Femur (tissue), 1 donor: ENCODE measurements around the gene ZNF688.
"Not testable (repeated sequence)": the region's sequence is repeated elsewhere in the genome, so short reads cannot be mapped to it uniquely, and the experiment has no call there.

ENCODE experiments used
- DNase-seq: peaks from one replicate; pipeline ENCODE4 v3.0.0-alpha.2; 2017

The ZNF688 gene

GRCh38 chr16:30555315-30556124 lies 16.0 kb downstream of the ZNF688 start:
- DNase-seq = no peak

- no peak for DNase-seq
Observed at GRCh38 chr16:30554557-30555314, 16.8 kb downstream of the ZNF688 start.

GRCh38 chr16:30553393-30553899 lies 18.1 kb downstream of the ZNF688 start:
- no peak for DNase-seq

- DNase-seq = no peak
Observed at GRCh38 chr16:30552956-30553355, 18.6 kb downstream of the ZNF688 start.

- DNase-seq = no peak
Observed at GRCh38 chr16:30551781-30552180, 19.7 kb downstream of the ZNF688 start.

GRCh38 chr16:30548416-30549253 lies 22.9 kb downstream of the ZNF688 start:
- DNase-seq = no peak

- DNase-seq = no peak
Observed at GRCh38 chr16:30546115-30546514, 25.4 kb downstream of the ZNF688 start.

- no peak for DNase-seq
Observed at GRCh38 chr16:30543067-30543466, 28.4 kb downstream of the ZNF688 start.

GRCh38 chr16:30541502-30542329 lies 29.8 kb downstream of the ZNF688 start:
- no peak for DNase-seq

- not testable (repeated sequence) for DNase-seq
Observed at GRCh38 chr16:30540916-30541464, 30.5 kb downstream of the ZNF688 start.

GRCh38 chr16:30539986-30540526 lies 31.5 kb downstream of the ZNF688 start:
- not testable (repeated sequence) for DNase-seq

GRCh38 chr16:30539000-30539964 lies 32.2 kb downstream of the ZNF688 start:
- DNase-seq = no peak

- not testable (repeated sequence) for DNase-seq
Observed at GRCh38 chr16:30536391-30537024, 35.0 kb downstream of the ZNF688 start.

- peak; percentile 86 for DNase-seq
Observed at GRCh38 chr16:30535777-30536190, 35.7 kb downstream of the ZNF688 start.

GRCh38 chr16:30535106-30535776 lies 36.3 kb downstream of the ZNF688 start:
- no peak for DNase-seq

GRCh38 chr16:30534368-30535105 lies 37.0 kb downstream of the ZNF688 start, which contains the start of gene ZNF747:
Gene ZNF747, minus strand, starts transcription at chr16:30534858. Its CDS starts 179 bp downstream, at chr16:30534679.
- peak; percentile 95 for DNase-seq

- no peak for DNase-seq
Observed at GRCh38 chr16:30533748-30534367, 37.7 kb downstream of the ZNF688 start.

GRCh38 chr16:30533146-30533522 lies 38.4 kb downstream of the ZNF688 start:
- DNase-seq = no peak
